Mammary epithelial cell (primary cell): Measurements from ENCODE around the gene CCDC185.

Experiments used
- CTCF ChIP-seq, 2 donors: IDR thresholded peaks in 1 of 2; conservative IDR thresholded peaks in 1 of 2; 2 replicates each; pipeline ENCODE4 v1.5.1; 2011 to 2012; ENCODE audit warnings: inconsistent platforms in 2 of 2, low read length in 2 of 2, mild to moderate bottlenecking in 2 of 2, control low read depth in 1 of 2, low read depth in 1 of 2; ENCODE audit not compliant: insufficient read depth in 1 of 2; ENCODE audit errors: extremely low read depth in 1 of 2
- EZH2 ChIP-seq: IDR thresholded peaks from 2 replicates; pipeline ENCODE4 v1.6.1; 2012; ENCODE audit warnings: low read length, inconsistent platforms, borderline replicate concordance

- no peak for TF ChIP-seq CTCF (conservative IDR thresholded peaks at IDR 0.05 in 1 of 2, IDR thresholded peaks at IDR 0.05 in 1 of 2; ENCODE audit: extremely low read depth in 1 of 2, insufficient read depth in 1 of 2, low read depth in 1 of 2, low read length in 2 of 2)
- no peak for TF ChIP-seq EZH2
Measured at GRCh38 chr1:223353939-223354338, 39.3 kb upstream of the CCDC185 start.
